Measurements from ENCODE around the gene MPPE1.

The MPPE1 gene

DNA sequence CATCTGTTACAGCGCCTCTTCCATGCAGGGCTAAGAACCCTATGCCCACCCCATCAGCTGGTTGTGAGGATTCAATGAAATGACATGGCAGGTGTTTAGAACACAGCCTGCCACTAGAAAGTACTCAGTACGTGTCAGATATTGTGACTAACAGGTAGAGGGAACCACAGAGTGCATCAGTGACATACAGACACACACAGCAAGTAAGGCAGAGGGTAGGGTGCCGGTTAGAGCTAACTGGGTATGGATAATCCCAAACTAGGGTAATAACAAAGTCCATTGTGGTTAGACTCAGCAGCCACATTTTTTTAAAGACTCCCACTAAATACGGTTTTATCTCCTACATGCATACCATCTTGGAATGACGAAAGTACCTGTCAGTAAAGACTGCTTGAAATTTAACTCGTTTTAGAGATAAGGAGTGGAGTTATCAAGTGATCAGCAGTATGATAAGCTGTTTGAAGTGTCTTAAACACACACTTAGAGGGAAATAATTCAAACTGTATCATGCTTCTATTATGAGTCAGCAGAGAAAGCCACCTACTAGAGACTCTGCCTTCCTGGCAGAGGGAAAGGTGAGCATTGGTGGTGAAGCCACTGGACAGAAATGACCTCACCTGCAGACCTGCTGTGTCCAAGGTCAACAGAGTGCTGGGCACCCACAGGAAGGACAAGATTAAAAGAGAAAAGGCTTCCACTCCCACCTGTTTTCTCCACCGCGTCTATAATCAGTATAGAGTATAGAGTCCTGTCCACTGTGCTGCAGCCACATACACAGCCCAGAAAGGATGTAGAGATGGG, 20.6 kb downstream of the MPPE1 start:
- TF ChIP-seq, protein P1, sequence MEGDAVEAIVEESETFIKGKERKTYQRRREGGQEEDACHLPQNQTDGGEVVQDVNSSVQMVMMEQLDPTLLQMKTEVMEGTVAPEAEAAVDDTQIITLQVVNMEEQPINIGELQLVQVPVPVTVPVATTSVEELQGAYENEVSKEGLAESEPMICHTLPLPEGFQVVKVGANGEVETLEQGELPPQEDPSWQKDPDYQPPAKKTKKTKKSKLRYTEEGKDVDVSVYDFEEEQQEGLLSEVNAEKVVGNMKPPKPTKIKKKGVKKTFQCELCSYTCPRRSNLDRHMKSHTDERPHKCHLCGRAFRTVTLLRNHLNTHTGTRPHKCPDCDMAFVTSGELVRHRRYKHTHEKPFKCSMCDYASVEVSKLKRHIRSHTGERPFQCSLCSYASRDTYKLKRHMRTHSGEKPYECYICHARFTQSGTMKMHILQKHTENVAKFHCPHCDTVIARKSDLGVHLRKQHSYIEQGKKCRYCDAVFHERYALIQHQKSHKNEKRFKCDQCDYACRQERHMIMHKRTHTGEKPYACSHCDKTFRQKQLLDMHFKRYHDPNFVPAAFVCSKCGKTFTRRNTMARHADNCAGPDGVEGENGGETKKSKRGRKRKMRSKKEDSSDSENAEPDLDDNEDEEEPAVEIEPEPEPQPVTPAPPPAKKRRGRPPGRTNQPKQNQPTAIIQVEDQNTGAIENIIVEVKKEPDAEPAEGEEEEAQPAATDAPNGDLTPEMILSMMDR (IDR thresholded peaks at IDR 0.05; ENCODE audit: borderline replicate concordance, insufficient read depth, low read depth, low read length): no peak

DNA sequence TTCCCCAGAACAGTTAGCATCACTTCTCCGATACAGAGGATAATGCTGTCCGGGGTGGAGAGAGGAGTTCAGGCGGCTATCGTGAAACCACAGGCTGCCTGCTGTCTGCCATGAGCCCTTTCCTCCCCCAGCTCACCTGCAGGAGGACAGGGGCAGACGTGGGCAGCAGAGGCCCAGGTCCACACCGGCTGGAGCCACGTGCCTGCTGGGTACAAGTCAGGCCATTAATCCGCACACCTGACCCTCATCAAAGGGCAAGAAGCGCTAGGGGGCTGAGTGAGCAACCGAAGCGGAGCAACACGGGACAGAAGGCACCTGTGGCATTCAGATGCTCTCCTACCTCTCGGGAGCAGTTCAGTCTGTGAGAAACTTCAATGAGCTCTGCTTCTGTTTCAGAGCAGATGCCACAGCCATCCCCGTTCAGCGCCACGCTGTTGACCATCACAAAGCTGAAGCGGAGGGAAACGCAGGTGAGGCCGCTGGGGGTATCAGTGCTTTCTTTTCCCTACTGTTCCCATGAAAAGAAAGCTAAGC, 21.5 kb downstream of the MPPE1 start:
- TF ChIP-seq, protein P1 (IDR thresholded peaks at IDR 0.05; ENCODE audit: borderline replicate concordance, insufficient read depth, low read depth, low read length): no peak

More for the DNA sequence above, 20.6 kb downstream of the MPPE1 start:
- H3K4me3 ChIP-seq (ENCODE audit: low read depth, low read length): no peak overlapping the region

DNA sequence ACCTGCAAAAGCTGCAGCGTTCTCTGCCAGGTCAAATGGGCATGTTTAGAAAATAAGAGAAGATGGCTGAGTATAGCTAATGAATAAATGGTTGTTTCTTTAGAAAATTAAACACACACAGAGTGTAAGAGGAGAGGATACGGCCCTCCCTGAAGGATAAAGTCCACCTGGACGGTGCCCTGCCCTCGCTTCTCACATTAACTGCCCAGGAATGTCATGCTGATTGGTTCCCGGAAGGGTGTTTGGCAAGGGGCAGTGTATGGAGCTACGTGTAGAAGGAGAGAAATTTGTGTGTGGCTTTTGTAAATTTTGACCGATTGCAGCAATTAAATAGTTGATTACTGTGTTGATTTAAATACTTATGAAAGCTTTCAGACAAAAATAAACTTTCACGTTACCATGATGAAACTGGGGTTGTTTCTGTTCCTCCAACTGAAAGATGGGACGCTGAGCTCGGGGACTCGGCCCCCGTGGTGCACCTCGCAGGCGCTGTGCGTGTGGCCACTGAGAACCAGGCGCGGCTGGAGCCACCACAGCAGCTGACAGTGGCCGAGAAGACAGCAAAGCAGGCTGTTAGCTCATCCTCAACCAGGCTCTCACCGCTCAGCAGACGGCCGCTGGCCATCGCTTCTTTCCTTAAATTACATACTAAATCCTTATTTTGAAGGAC, 22.7 kb downstream of the MPPE1 start:
- TF ChIP-seq, protein P1 (IDR thresholded peaks at IDR 0.05; ENCODE audit: borderline replicate concordance, insufficient read depth, low read depth, low read length): no peak
- no peak overlapping the region for H3K4me3 ChIP-seq (ENCODE audit: low read depth, low read length)

More for the DNA sequence above, 21.5 kb downstream of the MPPE1 start:
- H3K4me3 ChIP-seq (ENCODE audit: low read depth, low read length): no peak overlapping the region

DNA sequence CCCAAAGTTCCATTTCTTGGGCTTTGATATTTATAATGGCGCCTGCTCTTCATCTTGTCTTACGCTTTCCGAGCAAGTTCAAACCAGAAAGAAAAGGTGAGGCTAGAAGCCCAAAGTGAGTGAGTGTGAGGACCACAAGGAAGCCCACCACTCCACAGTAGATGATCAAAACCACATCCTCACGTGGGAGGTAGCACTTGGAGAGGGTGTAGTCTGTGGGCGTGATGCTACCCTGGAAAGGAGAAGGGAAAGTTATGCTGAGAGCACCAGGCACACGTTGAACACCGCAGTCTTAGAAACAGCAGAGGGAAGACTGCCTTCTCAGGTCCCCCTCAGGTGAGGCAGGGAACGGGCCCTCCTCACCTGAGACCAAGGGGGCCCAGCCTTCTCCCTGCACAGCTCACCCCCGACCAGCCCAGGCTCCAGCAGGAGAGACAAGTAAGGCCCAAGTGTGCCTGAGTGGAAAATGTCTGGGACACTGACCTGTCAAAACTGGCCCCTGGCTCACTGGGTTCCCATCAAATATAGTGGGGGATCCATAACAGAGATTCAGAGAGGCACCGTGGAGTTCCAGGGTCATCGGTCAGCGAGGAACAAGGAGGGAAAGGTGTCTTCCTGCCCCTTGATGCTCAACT, 23.6 kb downstream of the MPPE1 start:
- TF ChIP-seq, protein P1 (IDR thresholded peaks at IDR 0.05; ENCODE audit: borderline replicate concordance, insufficient read depth, low read depth, low read length): no peak
- no peak overlapping the region for H3K4me3 ChIP-seq (ENCODE audit: low read depth, low read length)

DNA sequence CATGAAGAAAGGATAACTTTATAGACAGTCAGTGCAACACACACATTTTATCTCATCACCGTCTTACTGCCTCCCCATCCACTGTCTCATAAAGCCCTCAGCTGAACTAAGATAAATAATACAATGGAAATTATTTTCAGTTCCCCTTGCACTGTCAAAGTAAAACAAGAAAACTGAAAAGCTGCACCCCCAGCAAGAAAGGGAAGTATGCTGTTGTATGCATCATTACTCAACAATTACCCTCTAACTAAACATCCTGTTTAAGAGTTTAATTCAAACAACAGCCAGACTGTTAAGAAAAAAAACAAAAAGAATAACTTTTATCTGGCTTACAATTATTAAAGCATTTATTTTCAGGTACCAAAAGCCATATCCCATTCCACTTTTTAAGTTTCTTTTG, 25.0 kb downstream of the MPPE1 start:
- TF ChIP-seq, protein P1 (IDR thresholded peaks at IDR 0.05; ENCODE audit: borderline replicate concordance, insufficient read depth, low read depth, low read length): no peak

DNA sequence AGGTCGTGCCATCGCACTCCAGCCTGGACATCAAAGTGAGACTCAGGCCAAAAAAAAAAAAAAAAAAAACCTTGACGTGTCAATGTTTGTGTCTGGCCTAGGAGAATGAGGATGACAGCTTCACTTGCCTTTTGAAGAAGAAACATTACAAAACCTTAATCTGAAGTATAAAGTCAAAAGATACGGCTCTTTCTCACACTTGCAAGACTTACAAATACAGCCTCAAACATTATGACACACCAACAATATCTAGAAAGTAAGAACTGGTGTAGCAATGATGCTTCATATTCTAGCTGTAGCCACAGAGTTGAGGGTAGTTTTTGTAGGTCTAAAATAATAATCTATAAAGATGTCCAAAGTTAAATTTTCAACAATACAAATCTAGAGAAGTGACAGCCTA, 25.5 kb downstream of the MPPE1 start:
- TF ChIP-seq, protein P1 (IDR thresholded peaks at IDR 0.05; ENCODE audit: borderline replicate concordance, insufficient read depth, low read depth, low read length): no peak
- H3K4me3 ChIP-seq (ENCODE audit: low read depth, low read length): no peak overlapping the region

More for the DNA sequence above, 25.0 kb downstream of the MPPE1 start:
- no peak overlapping the region for H3K4me3 ChIP-seq (ENCODE audit: low read depth, low read length)

Measured in GM12875 (cell line).